Spleen (tissue), 11 donors: ENCODE measurements around the gene MVB12A. TPM values are rescaled to one million over a fixed set of nuclear protein-coding genes. Genes with fewer than 3 reads are reported as not detected.
A peak's percentile ranks its signal among the peaks of the same experiment; 100 is the strongest.

ENCODE experiments used
- DNase-seq: peaks from one replicate; pipeline ENCODE4 v3.0.0-alpha.2; 2020
- H3K27ac ChIP-seq, 8 donors: fragments of 200-600 bp; sonication (generic) in 7 of 8; 1 replicate in 4 of 8; 2 replicates in 4 of 8; pipeline versions ENCODE4 v1.5.0 to v1.8.0; 2016 to 2021; ENCODE audit warnings: inconsistent platforms in 4 of 8, mild to moderate bottlenecking in 4 of 8, moderate library complexity in 1 of 8
- H3K27me3 ChIP-seq, 7 donors: fragments of 200-600 bp; sonication (generic) in 6 of 7; replicated peaks in 1 of 7; 1 replicate in 4 of 7; 2 replicates in 3 of 7; pipeline versions ENCODE4 v1.5.0 to v1.8.0; 2016 to 2021; ENCODE audit warnings: inconsistent platforms in 3 of 7, mild to moderate bottlenecking in 1 of 7
- H3K36me3 ChIP-seq, 6 donors: fragments of 200-600 bp; sonication (generic) in 5 of 6; 1 replicate in 4 of 6; 2 replicates in 2 of 6; pipeline versions ENCODE4 v1.5.0 to v1.8.0; 2016 to 2021; ENCODE audit warnings: inconsistent platforms in 2 of 6
- H3K4me1 ChIP-seq, 6 donors: fragments of 200-600 bp; sonication (generic) in 5 of 6; 1 replicate in 3 of 6; 2 replicates in 3 of 6; pipeline versions ENCODE4 v1.5.0 to v1.8.0; 2016 to 2021; ENCODE audit warnings: inconsistent platforms in 3 of 6
- H3K4me3 ChIP-seq, 8 donors: fragments of 200-600 bp; sonication (generic) in 7 of 8; 1 replicate in 4 of 8; 2 replicates in 4 of 8; pipeline versions ENCODE4 v1.5.0 to v1.8.0; 2016 to 2021; ENCODE audit warnings: inconsistent platforms in 4 of 8, mild to moderate bottlenecking in 4 of 8, moderate library complexity in 2 of 8
- H3K9me3 ChIP-seq, 8 donors: fragments of 200-600 bp; sonication (generic) in 7 of 8; 1 replicate in 4 of 8; 2 replicates in 4 of 8; pipeline versions ENCODE4 v1.5.0 to v1.8.0; 2016 to 2021; ENCODE audit warnings: inconsistent platforms in 4 of 8
- POLR2A ChIP-seq, 3 donors: fragments of 450-650 bp; IDR thresholded peaks; one replicate each; pipeline ENCODE4 v1.5.1; 2017; ENCODE audit warnings: antibody characterized with exemption in 3 of 3, mild to moderate bottlenecking in 1 of 3
- POLR2AphosphoS5 ChIP-seq, 3 donors: sonication (generic); formaldehyde crosslinking; IDR thresholded peaks; one replicate each; pipeline ENCODE4 v1.5.1; 2017; ENCODE audit warnings: antibody characterized with exemption in 3 of 3
- WGBS, 5 donors: extraction: QIAGEN DNeasy Blood & Tissue Kit in 3 of 5; methylation state at CpG; one replicate each; pipeline versions ENCODE4 v1.1.5 to v1.1.7; 2013 to 2018; 5-methylcytosine and 5-hydroxymethylcytosine counted together
- intact Hi-C: fragments of 100-400 bp; cut with DNase I; formaldehyde crosslinking; loops from one replicate; pipeline ENCODE4 v1.15.0; 2023; ENCODE audit warnings: low total_unique reads
- polyA plus RNA-seq, 3 donors: library from polyadenylated mRNA; stranded (reverse); fragments of 200-250 nt; gene quantifications; one replicate each; pipeline ENCODE4 v1.2.1, GENCODE V29; 2013
- total RNA-seq, 7 donors: library from RNA; depleted of rRNA in 3 of 7; stranded (reverse); fragments of >200 nt in 3 of 7; fragmentation: NEBNext Ultra II Directional in 4 of 7; extraction: Animal tissue kit (Norgen Biotek cat#: 25700) in 4 of 7; gene quantifications; one replicate each; pipeline versions ENCODE4 v1.1.0 to v1.2.1, GENCODE V29; 2016 to 2021
- TF ChIP-seq, protein P1 (sequence below), 11 experiments: fragments of 200-600 bp in 7 of 11; fragments of 450-650 bp in 4 of 11; sonication (generic) in 4 of 11; IDR thresholded peaks in 8 of 11; conservative IDR thresholded peaks in 3 of 11; 1 replicate in 7 of 11; 2 replicates in 4 of 11; pipeline versions ENCODE4 v1.4.0 to v1.8.0; 2016 to 2021; ENCODE audit warnings: antibody characterized with exemption in 11 of 11, inconsistent platforms in 4 of 11, mild to moderate bottlenecking in 1 of 11
- donor health status: healthy with polysubstance abuse.
- donor health status: DM: no; HTN: no; CAD: no; lungs with moderate emphysema.
- donor health status: DM: no; HTN: no; CAD: no.
- donor health status: Bipolar disorder and iron deficiency.
- donor health status: healthy.
- donor health status: DM: no; HTN: no; CAD: no.
- donor health status: DM: yes; HTN: yes; CAD: no.

MVB12A gene
- total and polyA plus RNA-seq, 10 donors = 31.7 to 62.0 (median 39.9) TPM

DNA sequence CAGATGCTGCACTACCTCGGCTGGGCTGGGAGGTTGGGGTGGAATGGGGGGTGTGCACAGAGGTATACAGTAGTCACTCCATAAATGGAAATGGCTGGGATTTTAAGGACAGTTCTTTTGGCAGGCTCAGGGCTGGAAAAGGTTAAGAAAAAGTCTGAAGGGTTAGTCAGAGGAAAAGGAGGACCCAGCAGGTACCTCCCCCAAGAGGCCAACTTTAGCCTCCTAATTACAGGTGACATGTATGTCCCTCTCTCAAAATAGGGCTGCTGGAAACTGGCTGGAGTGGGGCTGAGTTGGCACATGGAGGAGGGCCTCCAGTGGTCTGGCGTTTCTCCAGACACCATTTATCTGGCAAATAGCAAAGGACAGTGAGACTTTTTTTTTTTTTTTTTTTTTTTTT lies 26.8 kb upstream of the MVB12A start:
- peaks cover 0 to 29% (median 0%) of the 10 kb centered on the region in 7 donors for H3K27me3 ChIP-seq
- peaks cover 12 to 52% (median 45%) of the 10 kb centered on the region in 6 donors for H3K4me1 ChIP-seq
- WGBS, 5 donors = 40 to 47% (median 43%) methylated on average over 2 of the region's 2 CpGs
- no peak overlapping the region for H3K4me3 ChIP-seq
- peaks cover 0 to 10% (median 2%) of the 10 kb centered on the region in 8 donors for H3K9me3 ChIP-seq
- no peak for DNase-seq
- intact Hi-C loops = no loop called here
- TF ChIP-seq POLR2A (IDR thresholded peaks at IDR 0.05) (no peak), POLR2AphosphoS5 (IDR thresholded peaks at IDR 0.05) (no peak)
- TF ChIP-seq, protein P1, sequence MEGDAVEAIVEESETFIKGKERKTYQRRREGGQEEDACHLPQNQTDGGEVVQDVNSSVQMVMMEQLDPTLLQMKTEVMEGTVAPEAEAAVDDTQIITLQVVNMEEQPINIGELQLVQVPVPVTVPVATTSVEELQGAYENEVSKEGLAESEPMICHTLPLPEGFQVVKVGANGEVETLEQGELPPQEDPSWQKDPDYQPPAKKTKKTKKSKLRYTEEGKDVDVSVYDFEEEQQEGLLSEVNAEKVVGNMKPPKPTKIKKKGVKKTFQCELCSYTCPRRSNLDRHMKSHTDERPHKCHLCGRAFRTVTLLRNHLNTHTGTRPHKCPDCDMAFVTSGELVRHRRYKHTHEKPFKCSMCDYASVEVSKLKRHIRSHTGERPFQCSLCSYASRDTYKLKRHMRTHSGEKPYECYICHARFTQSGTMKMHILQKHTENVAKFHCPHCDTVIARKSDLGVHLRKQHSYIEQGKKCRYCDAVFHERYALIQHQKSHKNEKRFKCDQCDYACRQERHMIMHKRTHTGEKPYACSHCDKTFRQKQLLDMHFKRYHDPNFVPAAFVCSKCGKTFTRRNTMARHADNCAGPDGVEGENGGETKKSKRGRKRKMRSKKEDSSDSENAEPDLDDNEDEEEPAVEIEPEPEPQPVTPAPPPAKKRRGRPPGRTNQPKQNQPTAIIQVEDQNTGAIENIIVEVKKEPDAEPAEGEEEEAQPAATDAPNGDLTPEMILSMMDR (IDR thresholded peaks at IDR 0.05 in 8 of 11, conservative IDR thresholded peaks at IDR 0.05 in 3 of 11) = no peak
- peaks cover 0 to 13% (median 5%) of the 10 kb centered on the region in 6 donors for H3K36me3 ChIP-seq
- H3K27ac ChIP-seq = no peak overlapping the region

DNA sequence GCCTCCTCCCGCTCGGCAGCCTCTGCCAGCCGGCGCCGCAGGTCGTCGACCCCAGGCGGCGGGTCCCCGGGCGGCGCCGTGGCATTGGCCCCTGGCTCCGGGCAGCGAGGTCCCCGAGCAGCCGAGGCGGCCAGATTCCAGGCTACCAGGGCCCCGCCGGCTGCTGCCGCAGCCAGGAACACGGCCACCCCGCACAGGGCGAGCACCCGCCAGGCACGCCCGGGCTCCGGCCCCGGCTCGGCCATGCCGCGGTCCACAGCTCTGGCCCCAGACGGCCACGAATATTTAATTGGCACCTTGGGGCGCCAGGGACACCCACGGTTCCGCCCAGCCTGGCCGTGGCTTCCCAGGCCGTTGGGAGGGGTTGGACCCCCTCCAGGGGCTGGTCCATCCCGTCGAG lies 25.9 kb upstream of the MVB12A start, which contains the start of gene CCDC194:
Gene CCDC194 (minus strand): TSS at position 283 of the 400 bp plus-strand sequence. CDS start 38 bp downstream, at position 245.
- WGBS, 5 donors = 53 to 94% (median 62%) methylated on average over 7 to 41 of the region's 41 CpGs
- Histone ChIP-seq H3K4me1 (peaks cover 12 to 52% (median 45%) of the 10 kb centered on the region in 6 donors), H3K4me3 (no peak within 1 kb of the TSS), H3K36me3 (peaks cover 0 to 22% (median 11%) of the 10 kb centered on the region in 6 donors), H3K27me3 (peaks cover 0 to 29% (median 0%) of the 10 kb centered on the region in 7 donors), H3K27ac (peak within 1 kb of the TSS in 6 of 8 donors; percentile 26 to 64 (median 56)), H3K9me3 (peaks cover 0 to 9% (median 2%) of the 10 kb centered on the region in 8 donors)
- DNase-seq = no peak
- TF ChIP-seq POLR2A (IDR thresholded peaks at IDR 0.05) = no peak
- peak in 1 of 3 donors; percentile 70 for TF ChIP-seq POLR2AphosphoS5 (IDR thresholded peaks at IDR 0.05)
- intact Hi-C loops = no loop called here

DNA sequence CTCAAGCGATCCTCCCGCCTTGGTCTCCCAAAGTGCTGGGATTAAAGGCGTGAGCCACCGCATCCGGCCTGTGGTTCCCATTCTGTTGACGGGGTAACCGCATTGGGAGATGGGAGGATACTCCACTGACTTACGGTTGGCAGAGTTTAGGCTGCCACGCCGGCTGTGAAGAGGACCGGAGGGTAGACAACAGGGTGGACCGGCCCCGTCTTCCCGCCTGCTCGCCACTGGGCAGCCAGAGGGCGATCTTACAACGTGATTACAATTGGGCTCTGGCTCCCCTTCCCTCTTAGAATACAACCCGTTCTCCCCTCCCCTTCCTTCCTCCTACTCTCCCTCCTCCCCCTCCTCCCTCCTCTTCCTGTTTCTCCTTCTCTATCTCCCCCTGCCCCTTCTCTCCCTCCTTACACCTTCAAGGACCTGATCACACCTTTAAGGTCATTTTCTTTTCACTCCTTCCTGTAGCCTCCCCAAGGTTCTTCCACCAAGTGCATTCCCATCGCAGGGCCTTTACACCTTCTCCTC lies 24.9 kb upstream of the MVB12A start:
- Histone ChIP-seq H3K9me3 (no peaks in the 10 kb centered on the region), H3K4me3 (no peak overlapping the region), H3K4me1 (peaks cover 12 to 50% (median 44%) of the 10 kb centered on the region in 6 donors), H3K27ac (peak overlapping the region in 7 of 8 donors; percentile 26 to 64 (median 56)), H3K27me3 (peaks cover 0 to 26% (median 0%) of the 10 kb centered on the region in 7 donors), H3K36me3 (peaks cover 0 to 33% (median 16%) of the 10 kb centered on the region in 6 donors)
- WGBS, 5 donors = 14 to 41% (median 19%) methylated on average over 17 to 19 of the region's 19 CpGs
- peak; percentile 61 to 72 (median 64) for TF ChIP-seq POLR2AphosphoS5 (IDR thresholded peaks at IDR 0.05)
- TF ChIP-seq POLR2A (IDR thresholded peaks at IDR 0.05) = no peak
- TF ChIP-seq, protein P1 (IDR thresholded peaks at IDR 0.05 in 8 of 11, conservative IDR thresholded peaks at IDR 0.05 in 3 of 11) = peak; percentile 58 to 89 (median 82)
- intact Hi-C loops = loop anchor here (5.0 kb wide), 1 partner anchor 72 kb away; no protein-coding TSS in a partner anchor
- peak; percentile 86 for DNase-seq

DNA sequence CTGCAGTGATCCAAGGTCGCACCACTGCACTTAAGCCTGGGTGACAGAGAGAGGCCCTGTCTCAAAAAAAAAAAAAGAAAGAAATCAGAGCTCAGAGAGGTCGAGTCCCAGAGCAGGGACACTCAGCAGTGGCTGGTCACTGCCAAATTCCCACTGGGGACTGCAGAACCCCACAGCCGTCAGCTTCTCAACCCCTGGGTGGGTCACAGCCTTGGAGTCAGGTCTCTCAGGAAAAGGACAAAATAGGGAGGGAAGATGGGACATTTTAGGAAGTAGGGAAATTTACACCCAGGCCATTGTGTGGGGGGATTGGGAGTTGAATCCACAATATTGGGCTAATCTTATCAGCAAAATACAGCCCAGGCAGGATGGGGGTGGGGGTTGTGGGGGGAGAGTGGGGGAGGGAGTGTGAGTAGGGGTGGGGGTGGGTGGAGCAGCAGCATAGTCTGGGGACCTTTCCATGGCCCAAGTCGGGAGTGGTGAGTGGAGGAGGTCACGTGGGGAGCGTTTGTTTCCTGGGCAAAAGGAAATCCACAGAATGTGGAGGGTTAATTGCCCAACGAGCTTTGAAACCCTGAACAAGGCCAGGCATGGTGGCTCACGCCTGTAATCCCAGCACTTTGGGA lies 20.8 kb upstream of the MVB12A start:
- no peak for DNase-seq
- Histone ChIP-seq H3K36me3 (peaks cover 0 to 71% (median 29%) of the 10 kb centered on the region in 6 donors), H3K4me3 (no peak overlapping the region), H3K4me1 (peaks cover 17 to 48% (median 27%) of the 10 kb centered on the region in 6 donors), H3K27ac (peak overlapping the region in 2 of 8 donors; percentile 11 to 50), H3K27me3 (no peaks in the 10 kb centered on the region), H3K9me3 (no peaks in the 10 kb centered on the region)
- intact Hi-C loops = loop anchor here (5.0 kb wide), 1 partner anchor 68 kb away; no protein-coding TSS in a partner anchor
- no peak for TF ChIP-seq POLR2AphosphoS5 (IDR thresholded peaks at IDR 0.05)
- TF ChIP-seq, protein P1 (IDR thresholded peaks at IDR 0.05 in 8 of 11, conservative IDR thresholded peaks at IDR 0.05 in 3 of 11) = no peak
- TF ChIP-seq POLR2A (IDR thresholded peaks at IDR 0.05) = no peak
- 41 to 72% (median 60%) methylated on average over 8 of the region's 8 CpGs for WGBS, 5 donors
